Liver (tissue), 9 donors: Measurements from ENCODE around the gene ACTRT2. TPM values are rescaled to one million over a fixed set of nuclear protein-coding genes. Genes with fewer than 3 reads are reported as not detected.

ENCODE experiments used
- DNase-seq: peaks from one replicate; pipeline ENCODE4 v3.0.0-alpha.2; 2017; ENCODE audit warnings: low spot score
- H3K27ac ChIP-seq, 2 donors: one replicate each; pipeline ENCODE4 v1.7.0; 2013; ENCODE audit warnings: inconsistent platforms in 2 of 2, low read length in 2 of 2, control low read depth in 1 of 2, low read depth in 1 of 2, mild to moderate bottlenecking in 1 of 2
- H3K27me3 ChIP-seq, 4 donors: one replicate each; pipeline versions ENCODE4 v1.6.1 to v1.7.0; 2013; ENCODE audit warnings: low read length in 3 of 4, inconsistent platforms in 1 of 4, mild to moderate bottlenecking in 1 of 4, moderate library complexity in 1 of 4; ENCODE audit not compliant: control insufficient read depth in 4 of 4, insufficient read depth in 4 of 4
- H3K36me3 ChIP-seq, 4 donors: one replicate each; pipeline versions ENCODE4 v1.6.1 to v1.7.0; 2013; ENCODE audit warnings: low read length in 3 of 4, mild to moderate bottlenecking in 3 of 4, low read depth in 1 of 4, moderate library complexity in 1 of 4; ENCODE audit not compliant: control insufficient read depth in 4 of 4, insufficient read depth in 3 of 4
- H3K4me1 ChIP-seq, 4 donors: one replicate each; pipeline versions ENCODE4 v1.6.1 to v1.7.0; 2013; ENCODE audit warnings: low read length in 3 of 4, mild to moderate bottlenecking in 3 of 4, moderate library complexity in 1 of 4; ENCODE audit not compliant: control insufficient read depth in 4 of 4, insufficient read depth in 4 of 4
- H3K4me3 ChIP-seq, 3 donors: one replicate each; pipeline versions ENCODE4 v1.6.1 to v1.7.0; 2013; ENCODE audit warnings: low read length in 3 of 3, control low read depth in 1 of 3, low read depth in 1 of 3, mild to moderate bottlenecking in 1 of 3
- H3K9ac ChIP-seq, 2 donors: one replicate each; pipeline ENCODE4 v1.7.0; 2013; ENCODE audit warnings: low read length in 2 of 2, mild to moderate bottlenecking in 2 of 2, moderate library complexity in 2 of 2, control low read depth in 1 of 2, low read depth in 1 of 2
- H3K9me3 ChIP-seq, 4 donors: one replicate each; pipeline versions ENCODE4 v1.6.1 to v1.7.0; 2013; ENCODE audit warnings: low read length in 3 of 4; ENCODE audit not compliant: control insufficient read depth in 4 of 4
- EGR1 ChIP-seq, 2 donors: IDR thresholded peaks; 2 replicates each; pipeline ENCODE4 v1.6.1; 2016 to 2018; ENCODE audit warnings: antibody characterized with exemption in 2 of 2, low read depth in 2 of 2
- FOXA1 ChIP-seq: IDR thresholded peaks from 2 replicates; pipeline ENCODE4 v1.6.1; 2016; ENCODE audit warnings: antibody characterized with exemption
- FOXA2 ChIP-seq: IDR thresholded peaks from 2 replicates; pipeline ENCODE4 v1.6.1; 2016; ENCODE audit warnings: antibody characterized with exemption
- GABPA ChIP-seq, 2 donors: IDR thresholded peaks in 1 of 2; conservative IDR thresholded peaks in 1 of 2; 2 replicates each; pipeline ENCODE4 v1.6.1; 2016; ENCODE audit warnings: antibody characterized with exemption in 2 of 2, mild to moderate bottlenecking in 1 of 2, moderate library complexity in 1 of 2
- HNF4A ChIP-seq, 2 donors: conservative IDR thresholded peaks; 2 replicates each; pipeline ENCODE4 v1.6.1; 2016; ENCODE audit warnings: antibody characterized with exemption in 2 of 2, mild to moderate bottlenecking in 2 of 2
- HNF4G ChIP-seq: IDR thresholded peaks from 2 replicates; pipeline ENCODE4 v1.6.1; 2016; ENCODE audit warnings: antibody characterized with exemption
- JUND ChIP-seq, 2 donors: IDR thresholded peaks; 2 replicates each; pipeline ENCODE4 v1.6.1; 2016; ENCODE audit warnings: antibody characterized with exemption in 2 of 2
- NR2F2 ChIP-seq: IDR thresholded peaks from 2 replicates; pipeline ENCODE4 v1.6.1; 2016; ENCODE audit warnings: antibody characterized with exemption
- RXRA ChIP-seq, 2 donors: IDR thresholded peaks; 2 replicates each; pipeline ENCODE4 v1.6.1; 2017 to 2018; ENCODE audit warnings: antibody characterized with exemption in 2 of 2, mild to moderate bottlenecking in 1 of 2
- TAF1 ChIP-seq: conservative IDR thresholded peaks from 2 replicates; pipeline ENCODE4 v1.6.1; 2016; ENCODE audit warnings: antibody characterized with exemption, mild to moderate bottlenecking
- YY1 ChIP-seq: IDR thresholded peaks from 2 replicates; pipeline ENCODE4 v1.6.1; 2016; ENCODE audit warnings: antibody characterized with exemption, mild to moderate bottlenecking
- ZBTB33 ChIP-seq: IDR thresholded peaks from 2 replicates; pipeline ENCODE4 v1.6.1; 2016; ENCODE audit warnings: antibody characterized with exemption
- WGBS: extraction: QIAGEN DNeasy Blood & Tissue Kit; methylation state at CpG from one replicate; pipeline ENCODE4 v1.1.7; 2013; 5-methylcytosine and 5-hydroxymethylcytosine counted together
- polyA plus RNA-seq, 2 donors: library from polyadenylated mRNA; stranded (reverse) in 1 of 2; unstranded in 1 of 2; fragments of 200-250 nt in 1 of 2; fragments of >200 nt in 1 of 2; fragmentation: Nextera tagmentation in 1 of 2; extraction: Ambion mirVana in 1 of 2; gene quantifications; one replicate each; pipeline versions ENCODE4 v1.2.1 to v1.2.3, GENCODE V29; 2013 to 2015
- total RNA-seq, 2 donors: library from RNA; depleted of rRNA; stranded (reverse); fragments of >200 nt; gene quantifications; one replicate each; pipeline ENCODE4 v1.2.3, GENCODE V29; 2014
- TF ChIP-seq, protein P1 (sequence below): IDR thresholded peaks from 2 replicates; pipeline ENCODE4 v1.6.1; 2016; ENCODE audit warnings: antibody characterized with exemption, mild to moderate bottlenecking
- donor health status: healthy.
- donor health status: healthy.
- donor health status: healthy.
- donor health status: healthy.
- donor health status: healthy.

Gene ACTRT2
- total and polyA plus RNA-seq, 4 donors = not detected

DNA sequence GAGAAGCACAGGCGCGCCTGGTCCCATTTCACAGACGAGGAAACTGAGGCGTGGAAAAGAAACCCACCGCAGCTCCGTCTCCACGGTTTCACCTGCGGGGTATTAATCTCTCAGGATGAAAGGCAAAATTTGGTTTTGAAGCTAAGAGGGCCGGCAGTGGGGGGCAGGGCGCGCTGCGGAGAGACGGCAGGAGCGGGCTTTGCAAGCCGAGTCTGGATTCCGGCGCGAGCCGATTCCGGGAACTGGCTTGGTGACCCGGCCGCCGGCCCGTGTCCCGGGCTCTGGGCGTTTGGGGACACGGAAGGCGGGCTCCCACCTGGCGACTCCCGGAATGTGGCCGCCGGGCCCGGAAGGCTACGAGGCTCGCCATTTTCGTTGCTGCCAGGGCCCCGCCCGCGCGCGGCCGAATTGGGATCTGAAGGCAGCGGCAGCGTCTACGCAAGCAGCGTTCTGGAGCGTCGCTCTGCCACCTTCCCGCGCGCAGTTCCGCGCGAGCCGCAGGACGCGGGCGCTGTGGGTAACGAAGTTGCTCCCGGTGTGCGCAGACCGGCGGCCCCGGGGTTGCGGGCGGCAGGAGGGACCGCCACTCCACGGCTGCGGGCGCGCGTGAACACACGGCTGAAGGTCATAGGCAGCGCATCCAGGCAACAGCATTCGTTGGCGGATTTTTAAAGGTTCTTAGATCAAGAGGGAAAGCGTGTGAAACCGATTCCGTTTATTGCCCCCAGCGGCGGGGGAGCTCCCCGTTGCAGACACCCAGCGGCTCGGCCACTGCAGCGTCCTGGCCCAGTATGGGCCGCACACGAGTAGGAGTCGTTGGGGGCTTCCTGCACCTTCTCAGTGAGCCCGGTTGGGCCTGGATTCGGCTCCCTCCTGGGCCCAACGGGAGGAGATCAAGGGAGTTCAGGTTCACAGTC lies 42.4 kb downstream of the ACTRT2 start:
- H3K27ac ChIP-seq = no peak overlapping the region
- H3K9me3 ChIP-seq = no peaks in the 10 kb centered on the region
- TF ChIP-seq GABPA (IDR thresholded peaks at IDR 0.05 in 1 of 2, conservative IDR thresholded peaks at IDR 0.05 in 1 of 2) (no peak), FOXA1 (no peak), FOXA2 (no peak), NR2F2 (no peak), YY1 (no peak), HNF4G (no peak), JUND (IDR thresholded peaks at IDR 0.05) (no peak), EGR1 (IDR thresholded peaks at IDR 0.05; ENCODE audit: low read depth in 2 of 2) (no peak), ZBTB33 (no peak), HNF4A (conservative IDR thresholded peaks at IDR 0.05) (no peak), TAF1 (no peak)
- TF ChIP-seq, protein P1, sequence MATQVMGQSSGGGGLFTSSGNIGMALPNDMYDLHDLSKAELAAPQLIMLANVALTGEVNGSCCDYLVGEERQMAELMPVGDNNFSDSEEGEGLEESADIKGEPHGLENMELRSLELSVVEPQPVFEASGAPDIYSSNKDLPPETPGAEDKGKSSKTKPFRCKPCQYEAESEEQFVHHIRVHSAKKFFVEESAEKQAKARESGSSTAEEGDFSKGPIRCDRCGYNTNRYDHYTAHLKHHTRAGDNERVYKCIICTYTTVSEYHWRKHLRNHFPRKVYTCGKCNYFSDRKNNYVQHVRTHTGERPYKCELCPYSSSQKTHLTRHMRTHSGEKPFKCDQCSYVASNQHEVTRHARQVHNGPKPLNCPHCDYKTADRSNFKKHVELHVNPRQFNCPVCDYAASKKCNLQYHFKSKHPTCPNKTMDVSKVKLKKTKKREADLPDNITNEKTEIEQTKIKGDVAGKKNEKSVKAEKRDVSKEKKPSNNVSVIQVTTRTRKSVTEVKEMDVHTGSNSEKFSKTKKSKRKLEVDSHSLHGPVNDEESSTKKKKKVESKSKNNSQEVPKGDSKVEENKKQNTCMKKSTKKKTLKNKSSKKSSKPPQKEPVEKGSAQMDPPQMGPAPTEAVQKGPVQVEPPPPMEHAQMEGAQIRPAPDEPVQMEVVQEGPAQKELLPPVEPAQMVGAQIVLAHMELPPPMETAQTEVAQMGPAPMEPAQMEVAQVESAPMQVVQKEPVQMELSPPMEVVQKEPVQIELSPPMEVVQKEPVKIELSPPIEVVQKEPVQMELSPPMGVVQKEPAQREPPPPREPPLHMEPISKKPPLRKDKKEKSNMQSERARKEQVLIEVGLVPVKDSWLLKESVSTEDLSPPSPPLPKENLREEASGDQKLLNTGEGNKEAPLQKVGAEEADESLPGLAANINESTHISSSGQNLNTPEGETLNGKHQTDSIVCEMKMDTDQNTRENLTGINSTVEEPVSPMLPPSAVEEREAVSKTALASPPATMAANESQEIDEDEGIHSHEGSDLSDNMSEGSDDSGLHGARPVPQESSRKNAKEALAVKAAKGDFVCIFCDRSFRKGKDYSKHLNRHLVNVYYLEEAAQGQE = no peak
- 20% methylated on average over 91 of the region's 91 CpGs for WGBS
- DNase-seq = no peak
- H3K36me3 ChIP-seq = no peaks in the 10 kb centered on the region
- H3K27me3 ChIP-seq = peaks cover 0 to 19% (median 7%) of the 10 kb centered on the region in 4 donors
- H3K4me1 ChIP-seq = peaks cover 5 to 14% (median 11%) of the 10 kb centered on the region in 4 donors
- H3K4me3 ChIP-seq = peak overlapping the region in 1 of 3 donors; percentile 24
- H3K9ac ChIP-seq = no peak overlapping the region

- DNase-seq = no peak
- TF ChIP-seq ZBTB33 = no peak
- TF ChIP-seq FOXA2 = no peak
- TF ChIP-seq RXRA (IDR thresholded peaks at IDR 0.05) = no peak
- 65% methylated on average over 17 of the region's 17 CpGs for WGBS
Observed at GRCh38 chr1:3064296-3064850, 43.1 kb downstream of the ACTRT2 start.

More at GRCh38 chr1:3064296-3064850, 43.1 kb downstream of the ACTRT2 start:
- Histone ChIP-seq H3K9ac (no peak overlapping the region), H3K27ac (no peak overlapping the region), H3K27me3 (peaks cover 0 to 19% (median 7%) of the 10 kb centered on the region in 4 donors), H3K4me3 (no peak overlapping the region), H3K36me3 (no peaks in the 10 kb centered on the region), H3K4me1 (peaks cover 5 to 19% (median 15%) of the 10 kb centered on the region in 4 donors), H3K9me3 (no peaks in the 10 kb centered on the region)
